ENCODE measurements around the gene SEMA3C. TPM values are rescaled to one million over a fixed set of nuclear protein-coding genes. Genes with fewer than 3 reads are reported as not detected.

Gene SEMA3C
- polyA plus RNA-seq, 1 donor from 2014 or later, result 386 TPM

DNA sequence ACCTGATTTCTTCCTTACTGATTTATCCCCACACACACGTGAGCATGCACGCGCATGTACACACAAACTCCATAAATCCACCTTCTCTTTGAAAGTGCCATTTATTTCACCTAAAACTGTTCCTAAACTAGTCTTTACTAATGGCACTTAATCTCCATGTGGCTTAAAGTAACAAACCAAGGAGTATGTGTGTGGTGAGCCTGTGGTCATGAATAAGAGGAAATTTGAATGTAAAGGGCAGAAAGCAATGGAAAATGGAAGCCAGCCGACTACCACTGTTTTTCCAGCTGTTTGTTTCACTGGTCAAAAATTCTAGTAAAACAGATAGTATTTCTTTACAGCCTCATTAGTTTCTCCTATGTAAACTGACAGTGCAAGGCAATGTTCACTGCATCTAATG lies 23.8 kb downstream of the SEMA3C start:
- Histone ChIP-seq H4K20me1 (ENCODE audit: insufficient read depth) (no peaks in the 10 kb centered on the region), H3K79me2 (replicated peaks; ENCODE audit: insufficient read depth, low read length) (peaks cover 19% of the 10 kb centered on the region), H3K27me3 (ENCODE audit: insufficient read depth, low read depth, low read length) (no peaks in the 10 kb centered on the region), H3K4me3 (ENCODE audit: low read length) (no peak overlapping the region), H2AFZ (ENCODE audit: low read depth, low read length) (no peak overlapping the region), H3K9ac (ENCODE audit: low read length) (no peak overlapping the region), H3K9me2 (ENCODE audit: insufficient read depth, low read length) (no peaks in the 10 kb centered on the region), H3K4me2 (ENCODE audit: low read length) (no peak overlapping the region), H3K36me3 (ENCODE audit: insufficient read depth, low read length) (no peaks in the 10 kb centered on the region), H3K9me3 (ENCODE audit: low read length) (no peaks in the 10 kb centered on the region), H3K27ac (ENCODE audit: low read length) (no peak overlapping the region), H3F3A (ENCODE audit: insufficient read depth, low read length, poor library complexity, severe bottlenecking) (no peaks in the 10 kb centered on the region)
- TF ChIP-seq, protein P1, sequence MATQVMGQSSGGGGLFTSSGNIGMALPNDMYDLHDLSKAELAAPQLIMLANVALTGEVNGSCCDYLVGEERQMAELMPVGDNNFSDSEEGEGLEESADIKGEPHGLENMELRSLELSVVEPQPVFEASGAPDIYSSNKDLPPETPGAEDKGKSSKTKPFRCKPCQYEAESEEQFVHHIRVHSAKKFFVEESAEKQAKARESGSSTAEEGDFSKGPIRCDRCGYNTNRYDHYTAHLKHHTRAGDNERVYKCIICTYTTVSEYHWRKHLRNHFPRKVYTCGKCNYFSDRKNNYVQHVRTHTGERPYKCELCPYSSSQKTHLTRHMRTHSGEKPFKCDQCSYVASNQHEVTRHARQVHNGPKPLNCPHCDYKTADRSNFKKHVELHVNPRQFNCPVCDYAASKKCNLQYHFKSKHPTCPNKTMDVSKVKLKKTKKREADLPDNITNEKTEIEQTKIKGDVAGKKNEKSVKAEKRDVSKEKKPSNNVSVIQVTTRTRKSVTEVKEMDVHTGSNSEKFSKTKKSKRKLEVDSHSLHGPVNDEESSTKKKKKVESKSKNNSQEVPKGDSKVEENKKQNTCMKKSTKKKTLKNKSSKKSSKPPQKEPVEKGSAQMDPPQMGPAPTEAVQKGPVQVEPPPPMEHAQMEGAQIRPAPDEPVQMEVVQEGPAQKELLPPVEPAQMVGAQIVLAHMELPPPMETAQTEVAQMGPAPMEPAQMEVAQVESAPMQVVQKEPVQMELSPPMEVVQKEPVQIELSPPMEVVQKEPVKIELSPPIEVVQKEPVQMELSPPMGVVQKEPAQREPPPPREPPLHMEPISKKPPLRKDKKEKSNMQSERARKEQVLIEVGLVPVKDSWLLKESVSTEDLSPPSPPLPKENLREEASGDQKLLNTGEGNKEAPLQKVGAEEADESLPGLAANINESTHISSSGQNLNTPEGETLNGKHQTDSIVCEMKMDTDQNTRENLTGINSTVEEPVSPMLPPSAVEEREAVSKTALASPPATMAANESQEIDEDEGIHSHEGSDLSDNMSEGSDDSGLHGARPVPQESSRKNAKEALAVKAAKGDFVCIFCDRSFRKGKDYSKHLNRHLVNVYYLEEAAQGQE (IDR thresholded peaks at IDR 0.05; ENCODE audit: borderline replicate concordance), result no peak
- TF ChIP-seq RAD21 (conservative IDR thresholded peaks at IDR 0.05), result no peak
- TF ChIP-seq EZH2 (IDR thresholded peaks at IDR 0.05; ENCODE audit: borderline replicate concordance, insufficient read depth, low read length, poor library complexity, severe bottlenecking), result no peak
- TF ChIP-seq EP300 (conservative IDR thresholded peaks at IDR 0.05; ENCODE audit: poor library complexity, severe bottlenecking), result no peak
- TF ChIP-seq, protein P2, sequence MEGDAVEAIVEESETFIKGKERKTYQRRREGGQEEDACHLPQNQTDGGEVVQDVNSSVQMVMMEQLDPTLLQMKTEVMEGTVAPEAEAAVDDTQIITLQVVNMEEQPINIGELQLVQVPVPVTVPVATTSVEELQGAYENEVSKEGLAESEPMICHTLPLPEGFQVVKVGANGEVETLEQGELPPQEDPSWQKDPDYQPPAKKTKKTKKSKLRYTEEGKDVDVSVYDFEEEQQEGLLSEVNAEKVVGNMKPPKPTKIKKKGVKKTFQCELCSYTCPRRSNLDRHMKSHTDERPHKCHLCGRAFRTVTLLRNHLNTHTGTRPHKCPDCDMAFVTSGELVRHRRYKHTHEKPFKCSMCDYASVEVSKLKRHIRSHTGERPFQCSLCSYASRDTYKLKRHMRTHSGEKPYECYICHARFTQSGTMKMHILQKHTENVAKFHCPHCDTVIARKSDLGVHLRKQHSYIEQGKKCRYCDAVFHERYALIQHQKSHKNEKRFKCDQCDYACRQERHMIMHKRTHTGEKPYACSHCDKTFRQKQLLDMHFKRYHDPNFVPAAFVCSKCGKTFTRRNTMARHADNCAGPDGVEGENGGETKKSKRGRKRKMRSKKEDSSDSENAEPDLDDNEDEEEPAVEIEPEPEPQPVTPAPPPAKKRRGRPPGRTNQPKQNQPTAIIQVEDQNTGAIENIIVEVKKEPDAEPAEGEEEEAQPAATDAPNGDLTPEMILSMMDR (IDR thresholded peaks at IDR 0.05; ENCODE audit: poor library complexity, severe bottlenecking), result no peak
- TF ChIP-seq TAF1 (IDR thresholded peaks at IDR 0.05; ENCODE audit: low read depth), result no peak
- no peak for TF ChIP-seq SMC3 (conservative IDR thresholded peaks at IDR 0.05; ENCODE audit: poor library complexity)
- no peak for TF ChIP-seq POLR2AphosphoS5 (IDR thresholded peaks at IDR 0.05)
- TF ChIP-seq MXI1 (conservative IDR thresholded peaks at IDR 0.05; ENCODE audit: poor library complexity, severe bottlenecking), result no peak

DNA sequence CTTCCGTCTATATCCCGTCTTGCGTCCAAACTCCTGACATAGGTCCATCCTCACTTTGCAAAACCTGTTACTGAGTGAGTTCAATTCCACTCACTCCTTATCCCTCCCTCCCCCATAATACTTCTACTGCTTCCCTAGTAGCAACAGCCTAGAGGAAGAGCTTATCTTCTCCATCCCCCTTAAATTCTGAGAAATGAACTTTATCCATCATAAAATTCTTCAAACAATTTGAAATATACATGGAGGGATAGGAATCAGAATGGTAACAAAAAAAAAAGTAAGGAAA lies 27.6 kb downstream of the SEMA3C start:
- H4K20me1 ChIP-seq (ENCODE audit: insufficient read depth), result no peaks in the 10 kb centered on the region
- no peaks in the 10 kb centered on the region for H3F3A ChIP-seq (ENCODE audit: insufficient read depth, low read length, poor library complexity, severe bottlenecking)
- TF ChIP-seq EP300 (conservative IDR thresholded peaks at IDR 0.05; ENCODE audit: poor library complexity, severe bottlenecking), result no peak
- no peak for TF ChIP-seq TAF1 (IDR thresholded peaks at IDR 0.05; ENCODE audit: low read depth)
- no peak for TF ChIP-seq SMC3 (conservative IDR thresholded peaks at IDR 0.05; ENCODE audit: poor library complexity)
- TF ChIP-seq, protein P1 (IDR thresholded peaks at IDR 0.05; ENCODE audit: borderline replicate concordance), result no peak
- TF ChIP-seq RAD21 (conservative IDR thresholded peaks at IDR 0.05), result no peak
- no peak for TF ChIP-seq EZH2 (IDR thresholded peaks at IDR 0.05; ENCODE audit: borderline replicate concordance, insufficient read depth, low read length, poor library complexity, severe bottlenecking)
- no peak for TF ChIP-seq MXI1 (conservative IDR thresholded peaks at IDR 0.05; ENCODE audit: poor library complexity, severe bottlenecking)
- TF ChIP-seq, protein P2 (IDR thresholded peaks at IDR 0.05; ENCODE audit: poor library complexity, severe bottlenecking), result no peak
- TF ChIP-seq POLR2AphosphoS5 (IDR thresholded peaks at IDR 0.05), result no peak
- no peaks in the 10 kb centered on the region for H3K36me3 ChIP-seq (ENCODE audit: insufficient read depth, low read length)
- no peaks in the 10 kb centered on the region for H3K9me3 ChIP-seq (ENCODE audit: low read length)
- H3K4me3 ChIP-seq (ENCODE audit: low read length), result no peak overlapping the region
- no peaks in the 10 kb centered on the region for H3K9me2 ChIP-seq (ENCODE audit: insufficient read depth, low read length)
- H3K27me3 ChIP-seq (ENCODE audit: insufficient read depth, low read depth, low read length), result no peaks in the 10 kb centered on the region
- no peak overlapping the region for H3K4me2 ChIP-seq (ENCODE audit: low read length)
- no peak overlapping the region for H3K9ac ChIP-seq (ENCODE audit: low read length)
- H3K27ac ChIP-seq (ENCODE audit: low read length), result no peak overlapping the region
- peaks cover 19% of the 10 kb centered on the region for H3K79me2 ChIP-seq (replicated peaks; ENCODE audit: insufficient read depth, low read length)
- H2AFZ ChIP-seq (ENCODE audit: low read depth, low read length), result no peak overlapping the region

All from neural cell (in vitro differentiated cells).